HG02852 (cell line): ENCODE results near the gene LNX2.
A peak's percentile ranks its signal among the peaks of the same experiment; 100 is the strongest.

ENCODE experiments used
- ATAC-seq: cut with Tn5 transposase; IDR thresholded peaks from one replicate; pipeline ENCODE4 v1.9.1; 2021; ENCODE audit warnings: mild to moderate bottlenecking, moderate library complexity; ENCODE audit not compliant: unreplicated experiment

Gene LNX2

DNA sequence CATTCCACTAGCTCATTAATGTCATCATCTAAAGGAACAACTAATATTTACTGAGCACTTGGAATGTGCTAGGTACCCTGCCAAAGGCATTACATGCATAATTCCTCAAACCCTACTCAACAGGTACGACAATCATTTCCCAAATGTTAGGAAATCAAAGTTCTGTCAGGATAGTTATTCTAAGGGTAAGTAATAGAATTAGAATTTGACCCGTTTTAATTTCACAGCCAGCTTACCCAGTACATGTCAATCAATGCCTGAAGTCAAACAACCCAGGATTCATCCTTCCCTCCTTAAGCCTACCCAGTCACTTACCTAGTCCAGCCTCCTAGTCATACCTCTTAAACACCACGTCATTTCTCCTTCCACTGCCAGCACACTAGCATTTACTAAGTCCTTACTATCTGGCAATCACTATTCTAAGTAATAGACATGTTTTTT lies 2.4 kb downstream of the LNX2 start:
- ATAC-seq = no peak

DNA sequence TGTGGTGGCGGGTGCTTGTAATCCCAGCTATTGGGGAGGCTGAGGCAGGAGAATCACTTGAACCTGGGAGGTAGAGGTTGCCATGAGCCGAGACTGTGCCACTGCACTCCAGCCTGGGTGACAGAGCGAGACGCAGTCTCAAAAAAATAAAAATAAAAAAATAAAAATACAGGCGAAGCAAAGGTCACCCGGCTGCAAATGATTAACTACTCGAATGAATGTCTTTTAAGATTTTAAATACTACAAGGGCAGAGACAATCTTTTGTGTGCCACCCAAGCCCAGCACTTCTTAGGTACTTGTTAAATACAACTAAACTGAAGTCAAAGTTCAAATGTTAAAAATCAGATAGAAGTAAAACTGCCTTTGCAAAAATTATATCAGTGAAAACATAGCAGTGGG lies 6.7 kb downstream of the LNX2 start:
- no peak for ATAC-seq

DNA sequence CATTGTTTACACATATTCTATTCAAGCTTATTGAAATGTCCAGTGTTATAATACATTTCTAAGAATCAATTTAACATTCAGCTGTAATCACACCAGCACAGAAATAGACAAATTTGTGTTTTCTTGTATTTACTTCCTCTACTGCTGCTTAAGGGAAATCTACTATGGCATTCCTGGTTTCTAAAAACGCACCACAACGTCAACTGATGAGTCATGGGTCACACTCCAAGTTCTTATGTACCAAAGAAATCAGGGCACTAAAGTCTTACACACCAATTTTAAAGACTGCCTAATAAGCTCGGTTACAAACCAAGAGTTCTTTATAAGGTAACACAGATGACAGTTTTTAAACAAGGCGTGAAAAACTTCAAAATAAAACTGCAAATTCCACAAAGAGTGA lies 13.2 kb downstream of the LNX2 start:
- ATAC-seq = no peak

DNA sequence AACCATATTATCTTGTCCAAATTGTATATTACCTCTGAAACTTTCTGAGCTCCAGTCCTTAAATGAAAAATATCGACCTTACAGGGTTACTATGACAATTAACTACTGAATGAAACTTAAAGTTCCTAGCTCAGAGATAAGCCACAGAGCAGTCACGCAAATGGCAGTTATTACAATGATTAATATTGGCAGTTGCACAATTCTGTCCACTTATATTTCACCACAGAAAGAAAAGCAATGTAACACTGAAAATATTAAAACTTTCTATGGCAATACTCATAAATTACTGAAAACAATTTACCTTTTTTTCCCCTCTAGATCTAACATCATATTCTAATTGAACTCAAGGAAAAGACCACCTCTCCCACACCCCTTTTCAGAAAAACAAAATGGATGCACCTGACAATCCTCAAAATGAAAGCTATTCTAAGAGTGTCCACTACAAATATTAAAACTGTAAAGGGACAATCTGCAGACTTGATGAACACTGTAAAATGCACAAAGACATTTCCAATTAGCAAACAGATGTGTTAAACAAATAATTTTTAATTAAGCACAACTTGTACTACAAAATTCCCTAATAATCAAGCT lies 14.6 kb downstream of the LNX2 start:
- no peak for ATAC-seq

DNA sequence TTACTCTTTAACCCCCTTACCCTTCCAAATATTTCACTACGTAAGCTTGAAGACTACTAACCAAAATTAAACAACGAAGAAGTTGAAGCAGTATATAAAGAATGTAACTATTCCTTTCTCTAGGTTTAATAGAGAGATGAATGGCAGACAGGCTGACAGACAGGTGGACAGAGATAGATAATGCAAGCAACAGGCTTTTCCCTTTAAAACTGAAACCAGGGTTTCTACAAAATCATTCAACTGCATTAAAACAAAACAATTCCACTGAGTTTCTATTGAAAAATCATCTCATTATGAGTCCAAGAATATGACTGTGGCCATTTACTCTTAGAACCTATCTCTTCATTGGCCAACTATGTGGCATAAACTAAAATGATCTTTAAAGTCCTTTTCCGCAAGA lies 15.2 kb downstream of the LNX2 start:
- peak; percentile 56 for ATAC-seq

DNA sequence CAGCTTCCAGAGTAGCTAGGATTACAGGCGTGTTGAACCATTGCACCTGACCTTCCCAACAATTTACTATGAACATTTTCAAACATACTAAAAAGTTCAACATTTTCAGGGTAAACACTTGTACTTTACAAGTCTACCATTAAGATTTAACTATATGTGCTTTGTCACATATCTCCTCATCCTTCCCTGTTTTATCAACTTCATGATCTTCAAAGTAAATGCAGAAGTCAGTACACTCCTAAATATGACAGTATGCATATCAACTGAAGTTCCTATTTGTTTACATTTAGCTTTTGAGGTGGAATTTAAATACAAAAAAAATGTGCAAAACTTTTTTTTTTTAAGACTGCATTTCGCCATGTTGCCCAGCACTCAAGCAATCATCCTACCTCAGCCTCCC lies 18.5 kb downstream of the LNX2 start:
- ATAC-seq = no peak

DNA sequence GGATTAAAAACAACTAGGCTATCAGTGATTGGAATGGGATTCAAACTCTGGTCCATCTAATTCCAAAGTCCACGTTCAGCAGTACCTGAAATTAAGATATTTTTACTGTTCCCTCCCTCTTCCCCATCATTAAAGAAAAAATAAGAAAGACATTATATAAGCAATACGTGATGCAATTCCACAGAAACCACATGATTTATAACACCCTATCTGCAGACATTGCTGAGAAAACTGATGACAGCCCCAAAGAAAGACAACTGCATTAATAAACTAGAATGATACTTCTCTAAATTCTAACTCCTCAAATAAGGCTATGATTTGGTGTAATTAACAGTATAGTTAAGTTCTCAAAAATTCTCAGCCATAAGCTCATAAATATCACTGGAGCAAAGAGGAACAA lies 19.1 kb downstream of the LNX2 start:
- ATAC-seq = no peak

DNA sequence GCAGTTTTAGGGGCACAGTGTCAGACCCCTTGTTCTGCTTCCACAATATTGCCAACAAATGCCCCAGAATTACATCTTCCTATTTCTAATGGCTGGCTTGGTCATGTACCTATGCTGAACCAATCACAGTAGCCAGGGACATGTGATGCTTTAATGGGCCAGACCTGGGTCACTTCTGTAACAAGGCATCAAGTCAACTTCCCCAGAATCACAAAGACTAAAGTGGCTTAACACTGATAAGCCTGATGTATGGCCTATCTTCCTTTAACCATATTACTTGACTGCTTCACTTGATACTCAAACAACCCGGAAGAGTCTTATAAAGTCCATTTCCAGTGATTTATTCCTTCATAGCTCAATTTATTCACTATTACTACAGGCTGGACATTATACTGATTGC lies 19.6 kb downstream of the LNX2 start:
- no peak for ATAC-seq

DNA sequence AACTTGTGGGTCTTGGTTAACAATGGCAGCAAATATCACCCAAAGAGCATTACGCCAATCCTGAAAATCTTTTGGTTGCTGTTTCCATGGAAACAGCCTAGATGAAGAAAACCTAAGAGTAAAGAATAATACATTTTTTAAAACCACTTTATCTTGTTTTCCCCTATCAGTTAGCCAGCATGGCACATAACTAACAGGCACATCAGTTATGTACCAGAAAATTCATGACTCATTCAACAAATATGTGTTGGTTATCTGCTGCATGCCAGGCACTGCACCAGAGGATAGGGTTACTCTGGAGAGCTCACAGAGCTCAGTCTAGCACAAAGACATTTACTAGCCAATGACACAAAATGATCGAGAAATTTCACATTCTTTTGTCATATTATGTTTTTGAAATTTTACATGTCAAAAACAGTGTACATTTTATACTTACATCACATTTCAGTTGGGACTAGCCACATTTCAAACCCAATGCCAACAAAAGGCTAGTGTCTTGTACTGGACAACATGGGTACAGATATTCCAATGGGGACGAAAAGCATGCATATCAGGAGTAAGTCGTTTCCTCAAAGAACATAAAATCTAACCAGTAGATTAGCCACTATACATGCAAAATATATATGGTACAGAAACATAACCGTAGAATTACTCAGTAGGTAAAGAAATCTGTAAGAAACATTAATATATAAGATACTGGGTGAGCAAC lies 20.3 kb downstream of the LNX2 start:
- no peak for ATAC-seq

DNA sequence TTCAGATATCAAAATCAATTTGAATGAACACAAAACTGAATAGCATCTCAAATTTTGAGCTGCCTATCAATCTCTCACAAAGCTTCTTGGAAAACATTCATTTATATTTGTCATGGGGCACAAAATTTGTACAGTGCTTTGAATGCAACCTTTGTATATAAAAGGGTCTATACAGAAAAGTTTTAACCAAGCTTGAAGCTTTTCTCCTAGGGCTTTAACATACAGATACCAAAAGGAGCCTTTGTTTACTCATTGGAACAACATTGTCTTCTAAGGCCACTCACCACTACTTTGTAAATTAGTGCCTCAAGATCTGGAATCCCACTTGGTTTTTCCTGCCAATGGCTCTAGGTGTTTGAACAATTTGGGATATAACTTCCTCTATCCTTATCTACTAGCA lies 21.2 kb downstream of the LNX2 start:
- no peak for ATAC-seq

DNA sequence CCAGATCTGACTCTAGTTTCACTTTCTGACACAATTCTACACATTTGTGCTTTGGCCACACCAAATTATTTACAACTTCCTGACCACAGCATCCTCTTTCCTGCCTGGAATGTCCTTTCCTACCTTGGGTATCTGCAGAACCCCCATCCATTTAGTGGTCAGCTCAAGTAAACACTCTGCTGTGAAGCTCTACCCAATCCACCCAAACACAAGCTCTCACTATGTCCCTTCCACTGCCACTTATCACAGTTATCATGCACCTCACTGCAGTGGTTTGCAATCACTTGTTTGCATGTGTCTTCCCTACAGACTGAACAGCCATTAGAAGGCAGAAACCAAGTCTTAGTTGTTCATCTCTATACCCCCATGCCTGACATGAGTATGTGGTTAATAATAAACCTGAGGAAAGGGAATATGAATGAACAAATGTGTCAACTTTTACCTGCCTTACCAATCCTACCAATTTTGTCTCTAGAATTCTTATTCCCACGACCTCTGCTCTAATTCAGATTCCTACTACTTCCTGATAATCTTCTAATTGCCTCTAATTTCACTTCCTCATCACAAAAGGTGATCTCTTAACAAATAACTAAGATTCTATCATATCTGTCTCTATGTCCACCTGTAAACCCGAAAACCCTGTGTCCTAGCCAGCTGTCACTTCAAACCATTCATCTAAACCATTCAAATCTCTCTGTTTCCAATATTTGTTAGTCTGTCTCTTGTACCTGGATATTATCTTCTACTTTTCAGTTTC lies 25.1 kb downstream of the LNX2 start:
- no peak for ATAC-seq

DNA sequence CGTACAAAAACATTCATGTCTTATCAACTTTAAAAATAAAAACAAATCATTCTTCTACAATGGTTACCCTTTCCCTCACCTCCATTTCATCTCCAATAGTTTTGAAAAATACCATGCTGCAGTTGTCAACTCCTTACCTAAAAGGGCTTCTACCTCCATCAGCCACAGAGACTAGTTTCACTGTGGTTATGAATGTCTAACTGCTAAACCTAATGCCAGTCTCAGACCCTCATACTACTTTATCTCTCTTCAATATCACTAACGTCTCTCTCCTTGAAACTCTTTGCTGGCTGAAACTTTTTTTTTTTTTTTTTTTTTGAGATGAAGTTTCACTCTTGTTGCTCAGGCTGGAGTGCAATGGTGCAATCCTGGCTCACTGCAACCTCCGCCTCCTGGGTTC lies 27.1 kb downstream of the LNX2 start:
- no peak for ATAC-seq

DNA sequence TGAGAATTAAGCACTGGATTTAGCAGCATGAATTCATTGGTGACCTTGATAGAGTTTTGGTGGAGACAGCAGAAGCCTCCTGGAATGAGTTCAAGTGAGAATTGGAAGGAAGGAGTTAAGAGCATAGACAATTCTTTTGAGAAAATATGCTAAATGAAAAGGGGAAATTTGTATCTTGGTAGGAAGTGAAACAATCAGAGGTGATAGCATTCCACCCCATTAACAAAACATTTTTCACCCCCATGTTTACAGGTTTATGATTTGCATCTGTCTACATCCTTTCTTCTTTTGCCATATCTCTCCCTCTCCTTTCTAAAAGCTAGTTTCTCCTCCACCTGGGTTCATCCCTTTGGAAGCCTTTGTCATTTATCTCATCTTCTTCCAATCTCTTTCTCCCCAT lies 27.5 kb downstream of the LNX2 start:
- no peak for ATAC-seq

DNA sequence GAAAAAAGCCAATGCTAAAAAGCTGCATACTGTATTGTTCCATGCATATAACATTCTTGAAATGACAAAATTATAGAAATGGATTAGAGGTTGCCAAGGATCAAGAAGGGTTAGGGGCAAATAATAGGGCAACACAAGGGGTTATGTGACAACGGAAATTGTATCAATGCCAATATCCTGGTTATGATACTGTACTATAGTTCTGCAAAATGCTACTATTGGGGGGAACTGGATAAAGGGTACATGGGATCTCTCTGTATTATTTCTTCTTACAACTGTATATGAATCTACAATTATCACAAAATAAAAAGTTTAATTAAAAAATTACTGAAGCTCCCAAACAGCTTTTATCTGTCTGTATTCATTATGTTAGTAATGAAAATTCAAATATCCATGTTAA lies 31.9 kb downstream of the LNX2 start:
- ATAC-seq = no peak

DNA sequence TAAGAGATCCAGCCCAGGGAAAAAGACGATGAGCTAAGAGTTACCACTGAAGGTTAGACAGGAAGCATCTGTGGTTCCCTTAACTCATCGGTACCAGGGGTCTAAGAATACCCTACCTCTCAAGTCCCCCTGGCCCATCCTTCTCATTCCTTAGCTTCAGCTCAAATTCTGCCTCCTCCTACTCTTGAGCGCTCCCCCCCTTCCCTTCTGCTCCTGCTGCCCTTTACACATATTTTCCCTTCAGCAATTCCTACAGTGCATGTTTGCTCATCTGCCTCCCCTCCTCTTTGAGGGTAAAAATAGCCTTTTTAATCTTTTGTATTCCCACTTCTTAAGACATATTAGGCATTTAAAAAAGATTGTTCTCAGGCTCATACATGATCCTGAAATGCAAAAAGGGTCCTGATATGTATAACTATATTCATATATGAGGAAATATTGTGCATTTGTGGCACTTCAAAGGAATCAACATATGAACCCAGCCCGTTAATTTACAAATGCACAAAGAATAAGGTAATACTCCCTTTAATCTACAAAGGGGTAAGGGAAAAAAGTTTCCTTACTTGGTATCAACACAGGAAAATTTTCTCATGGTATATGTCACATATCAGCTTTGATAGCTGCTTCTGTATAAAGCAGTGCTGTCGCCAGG lies 33.1 kb downstream of the LNX2 start:
- ATAC-seq = no peak

DNA sequence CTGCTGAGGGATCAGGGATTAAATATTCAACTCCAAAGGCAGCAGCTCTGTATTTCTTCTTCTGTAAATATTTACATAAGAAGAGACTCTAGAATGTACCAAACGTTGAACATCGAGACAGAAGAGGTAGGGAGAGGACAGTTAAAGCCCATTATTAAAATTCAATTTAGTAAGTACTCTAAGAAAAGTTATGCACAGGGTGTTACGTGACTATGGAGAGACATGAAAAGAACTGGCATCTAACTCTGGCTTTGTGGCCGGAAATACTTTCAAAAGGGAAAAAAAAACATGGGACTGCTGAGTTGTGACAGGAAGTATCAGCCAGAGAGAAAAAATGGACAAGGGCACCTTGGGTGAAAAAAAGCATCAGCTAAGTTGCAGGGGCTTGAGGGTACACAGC lies 36.7 kb downstream of the LNX2 start:
- no peak for ATAC-seq

DNA sequence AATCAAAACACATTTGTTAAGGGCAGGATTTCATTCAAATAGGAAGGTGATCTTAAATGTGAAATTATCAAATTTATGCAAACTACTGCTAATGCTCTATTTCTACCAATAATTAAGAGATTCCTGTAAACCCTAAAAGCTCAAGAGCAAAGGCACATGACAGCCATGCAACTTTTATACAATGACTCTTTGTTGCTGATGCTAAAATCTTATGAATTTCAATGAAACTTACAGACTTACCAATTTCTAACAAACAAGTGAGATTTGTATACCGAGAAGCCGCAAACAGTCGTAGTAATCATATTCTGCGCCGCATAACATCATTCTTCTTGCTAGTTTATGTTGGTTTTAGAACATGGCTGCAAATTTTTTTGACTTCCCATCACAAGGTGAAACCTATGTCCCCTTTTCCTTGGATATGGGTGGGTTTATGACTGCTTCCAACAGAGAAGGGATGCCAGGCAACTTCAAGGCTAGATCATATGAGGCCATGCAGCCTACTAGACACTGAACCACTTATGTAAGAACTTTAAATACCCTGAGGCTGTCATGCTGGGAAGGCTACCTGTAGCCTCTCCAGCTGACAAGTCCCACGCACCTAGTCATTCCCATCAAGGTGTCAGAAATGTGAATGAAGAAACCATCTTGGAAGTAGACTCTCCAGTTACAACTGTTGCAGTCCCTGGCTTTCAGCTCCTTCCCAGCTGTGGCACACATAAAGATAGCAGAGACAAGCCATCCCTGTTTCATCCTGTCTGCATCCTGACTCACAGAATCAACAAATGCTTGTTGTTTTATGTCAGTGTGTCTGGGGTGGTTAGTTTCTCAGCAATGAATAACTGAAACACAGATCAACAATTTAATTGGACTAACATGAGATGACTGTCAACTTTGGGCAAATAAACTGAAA lies 42.0 kb downstream of the LNX2 start:
- ATAC-seq = no peak

DNA sequence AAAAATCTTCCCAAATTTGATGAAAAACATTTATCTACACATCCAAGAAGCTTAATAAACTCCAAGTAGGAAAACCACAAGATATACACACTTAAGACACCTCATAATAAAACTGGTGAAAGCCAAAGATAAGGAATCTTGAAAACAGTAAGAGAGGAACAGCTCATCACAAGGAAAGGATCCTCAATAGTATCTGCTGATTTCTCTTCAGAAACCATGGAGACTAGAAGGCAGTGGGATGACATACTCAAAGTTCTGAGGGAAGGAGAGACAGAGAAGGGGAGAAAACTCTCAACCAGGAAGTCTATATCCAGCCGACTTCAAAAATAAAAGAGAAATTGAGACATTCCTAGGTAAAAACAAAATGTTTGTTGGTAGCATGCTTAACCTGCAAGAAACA lies 45.7 kb downstream of the LNX2 start:
- no peak for ATAC-seq

DNA sequence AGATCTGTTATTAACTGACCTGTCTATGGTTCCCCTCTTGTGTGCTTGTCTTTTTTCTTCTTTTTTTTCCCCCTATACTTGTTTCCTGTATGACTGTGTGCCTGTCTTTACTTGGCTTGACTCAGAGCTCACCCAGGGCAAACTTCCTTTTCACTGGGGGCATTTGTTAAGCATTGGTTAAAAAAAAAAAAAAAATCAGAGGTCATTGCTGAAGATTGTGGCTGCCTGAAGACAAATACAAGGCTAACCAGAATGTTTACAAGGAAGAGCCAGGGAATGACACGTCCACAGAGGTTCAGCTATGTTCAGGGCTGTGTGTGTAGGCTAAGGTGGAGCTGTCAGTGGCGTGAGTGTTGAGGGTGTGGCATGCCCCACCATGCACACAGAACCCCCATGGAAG lies 47.1 kb downstream of the LNX2 start:
- ATAC-seq = no peak

DNA sequence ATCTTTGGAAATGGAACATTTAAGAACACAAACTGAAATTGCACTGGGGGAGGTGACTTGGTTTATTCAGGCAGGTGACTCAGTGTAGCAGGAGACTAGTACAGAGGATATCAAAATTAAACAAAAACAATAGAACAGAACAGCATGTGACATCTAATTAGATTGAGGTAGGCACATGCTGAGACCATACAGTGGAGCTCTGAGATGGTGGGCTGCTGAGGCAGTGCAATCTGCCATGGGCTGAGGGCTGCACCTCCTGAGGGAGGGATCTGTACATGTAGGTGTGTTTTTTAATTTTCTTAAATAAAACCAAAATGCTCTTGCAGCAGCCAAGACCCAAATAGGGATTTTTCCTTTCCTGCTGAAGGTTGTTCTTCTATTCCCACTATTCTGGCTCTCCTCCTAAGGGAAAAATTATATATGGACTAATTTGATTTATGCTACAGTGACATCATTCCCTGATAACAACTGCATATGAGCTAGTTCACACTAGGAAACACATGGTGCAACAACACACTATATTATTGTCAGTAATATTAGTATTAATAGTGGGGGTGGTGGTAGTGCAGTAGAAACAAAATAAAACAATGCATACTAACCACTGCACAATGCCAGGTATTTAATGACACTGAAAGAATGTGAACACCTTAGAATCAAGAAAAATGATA lies 48.0 kb downstream of the LNX2 start:
- ATAC-seq = no peak
